ENCODE results near the gene PPP1R16B. TPM values are rescaled to one million over a fixed set of nuclear protein-coding genes. Genes with fewer than 3 reads are reported as not detected.

The PPP1R16B gene
- total RNA-seq, 6 experiments from 2014 or later: 0.62 to 4.0 (median 2.3) TPM

- no peak overlapping the region for H3K27ac ChIP-seq
- H3K4me1 ChIP-seq: no peaks in the 10 kb centered on the region
- ATAC-seq (no peak), DNase-seq (no peak)
- no peak for TF ChIP-seq POLR2A (IDR thresholded peaks at IDR 0.05)
- TF ChIP-seq, protein P1, sequence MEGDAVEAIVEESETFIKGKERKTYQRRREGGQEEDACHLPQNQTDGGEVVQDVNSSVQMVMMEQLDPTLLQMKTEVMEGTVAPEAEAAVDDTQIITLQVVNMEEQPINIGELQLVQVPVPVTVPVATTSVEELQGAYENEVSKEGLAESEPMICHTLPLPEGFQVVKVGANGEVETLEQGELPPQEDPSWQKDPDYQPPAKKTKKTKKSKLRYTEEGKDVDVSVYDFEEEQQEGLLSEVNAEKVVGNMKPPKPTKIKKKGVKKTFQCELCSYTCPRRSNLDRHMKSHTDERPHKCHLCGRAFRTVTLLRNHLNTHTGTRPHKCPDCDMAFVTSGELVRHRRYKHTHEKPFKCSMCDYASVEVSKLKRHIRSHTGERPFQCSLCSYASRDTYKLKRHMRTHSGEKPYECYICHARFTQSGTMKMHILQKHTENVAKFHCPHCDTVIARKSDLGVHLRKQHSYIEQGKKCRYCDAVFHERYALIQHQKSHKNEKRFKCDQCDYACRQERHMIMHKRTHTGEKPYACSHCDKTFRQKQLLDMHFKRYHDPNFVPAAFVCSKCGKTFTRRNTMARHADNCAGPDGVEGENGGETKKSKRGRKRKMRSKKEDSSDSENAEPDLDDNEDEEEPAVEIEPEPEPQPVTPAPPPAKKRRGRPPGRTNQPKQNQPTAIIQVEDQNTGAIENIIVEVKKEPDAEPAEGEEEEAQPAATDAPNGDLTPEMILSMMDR (IDR thresholded peaks at IDR 0.05): no peak
- intact Hi-C loops (cut with DNase I): no loop called here
- WGBS (ENCODE audit: insufficient coverage, low coverage, low lambda C conversion rate, missing lambda C conversion rate): 50% methylated on average over 4 of the region's 4 CpGs
- no peaks in the 10 kb centered on the region for H3K36me3 ChIP-seq
- H3K27me3 ChIP-seq: no peaks in the 10 kb centered on the region
- H3K4me3 ChIP-seq: no peak overlapping the region
- no peaks in the 10 kb centered on the region for H3K9me3 ChIP-seq
Measured at GRCh38 chr20:38839563-38839962, 34.1 kb downstream of the PPP1R16B start.

GRCh38 chr20:38840053-38840893, 34.8 kb downstream of the PPP1R16B start:
- intact Hi-C loops (cut with DNase I): no loop called here
- no peaks in the 10 kb centered on the region for H3K36me3 ChIP-seq
- DNase-seq: no peak
- TF ChIP-seq POLR2A (IDR thresholded peaks at IDR 0.05): no peak
- TF ChIP-seq, protein P1 (IDR thresholded peaks at IDR 0.05): no peak
- WGBS (ENCODE audit: insufficient coverage, low coverage, low lambda C conversion rate, missing lambda C conversion rate): 50% methylated on average over 7 of the region's 14 CpGs
- no peaks in the 10 kb centered on the region for H3K9me3 ChIP-seq
- H3K4me1 ChIP-seq: no peaks in the 10 kb centered on the region
- peak in 1 of 4 donors; percentile 32 for ATAC-seq
- H3K27me3 ChIP-seq: no peaks in the 10 kb centered on the region
- H3K27ac ChIP-seq: no peak overlapping the region
- H3K4me3 ChIP-seq: no peak overlapping the region

- Histone ChIP-seq H3K27ac (no peak overlapping the region), H3K4me3 (no peak overlapping the region), H3K4me1 (no peaks in the 10 kb centered on the region), H3K9me3 (no peaks in the 10 kb centered on the region), H3K27me3 (no peaks in the 10 kb centered on the region), H3K36me3 (no peaks in the 10 kb centered on the region)
- 75% methylated on average over 8 of the region's 8 CpGs for WGBS (ENCODE audit: insufficient coverage, low coverage, low lambda C conversion rate, missing lambda C conversion rate)
- TF ChIP-seq, protein P1 (IDR thresholded peaks at IDR 0.05): no peak
- TF ChIP-seq POLR2A (IDR thresholded peaks at IDR 0.05): no peak
- intact Hi-C loops (cut with DNase I): no loop called here
- ATAC-seq (no peak), DNase-seq (no peak)
Measured at GRCh38 chr20:38840894-38841470, 35.5 kb downstream of the PPP1R16B start.

- Histone ChIP-seq H3K27me3 (no peaks in the 10 kb centered on the region), H3K9me3 (no peaks in the 10 kb centered on the region), H3K4me3 (no peak overlapping the region), H3K27ac (no peak overlapping the region), H3K4me1 (no peaks in the 10 kb centered on the region), H3K36me3 (no peaks in the 10 kb centered on the region)
- TF ChIP-seq, protein P1 (IDR thresholded peaks at IDR 0.05): no peak
- TF ChIP-seq POLR2A (IDR thresholded peaks at IDR 0.05): no peak
- intact Hi-C loops (cut with DNase I): no loop called here
- DNase-seq: no peak
- ATAC-seq: no peak
- WGBS (ENCODE audit: insufficient coverage, low coverage, low lambda C conversion rate, missing lambda C conversion rate): 36% methylated on average over 2 of the region's 2 CpGs
Measured at GRCh38 chr20:38841570-38841969, 36.1 kb downstream of the PPP1R16B start.

Data from right lobe of liver (tissue), 6 donors.